GM23338 (cell line): ENCODE results near the gene UBAC1. TPM values are rescaled to one million over a fixed set of nuclear protein-coding genes. Genes with fewer than 3 reads are reported as not detected.
A peak's percentile ranks its signal among the peaks of the same experiment; 100 is the strongest.

ENCODE experiments used
- ATAC-seq: fragments of 200-7000 bp; cut with Tn5 transposase; 3 replicates; pipeline ENCODE4 v1.9.1; 2020
- DNase-seq: peaks from one replicate; pipeline ENCODE4 v3.0.0-alpha.2; 2015; ENCODE audit warnings: low spot score
- H2AFZ ChIP-seq: fragments of 200-600 bp; sonication (generic); 2 replicates; pipeline ENCODE4 v1.8.0; 2016; ENCODE audit warnings: antibody characterized with exemption, mild to moderate bottlenecking, moderate library complexity
- H3F3A ChIP-seq: fragments of 200-600 bp; sonication (generic); replicated peaks from 2 replicates; pipeline ENCODE4 v1.8.0; 2017; ENCODE audit warnings: antibody characterized with exemption, mixed run types, low read depth
- H3K27ac ChIP-seq: fragments of 200-600 bp; sonication (generic); 2 replicates; pipeline ENCODE4 v1.6.1; 2016; ENCODE audit warnings: low read depth
- H3K27me3 ChIP-seq: fragments of 200-600 bp; sonication (generic); 2 replicates; pipeline ENCODE4 v1.8.0; 2016; ENCODE audit warnings: mild to moderate bottlenecking, mixed run types, moderate library complexity; ENCODE audit not compliant: insufficient read depth
- H3K36me3 ChIP-seq: fragments of 200-600 bp; sonication (generic); 2 replicates; pipeline ENCODE4 v1.8.0; 2016; ENCODE audit warnings: mild to moderate bottlenecking; ENCODE audit not compliant: insufficient read depth
- H3K4me1 ChIP-seq: fragments of 200-600 bp; sonication (generic); 2 replicates; pipeline ENCODE4 v1.8.0; 2016; ENCODE audit warnings: mild to moderate bottlenecking, moderate library complexity; ENCODE audit not compliant: insufficient read depth
- H3K4me2 ChIP-seq: fragments of 200-600 bp; sonication (generic); 2 replicates; pipeline ENCODE4 v1.7.1; 2017; ENCODE audit warnings: mixed run types
- H3K4me3 ChIP-seq: fragments of 200-600 bp; sonication (generic); 2 replicates; pipeline ENCODE4 v1.6.1; 2016; ENCODE audit warnings: mixed run types
- H3K79me2 ChIP-seq: fragments of 200-600 bp; sonication (generic); replicated peaks from 2 replicates; pipeline ENCODE4 v1.8.0; 2017; ENCODE audit warnings: mild to moderate bottlenecking; ENCODE audit not compliant: insufficient read depth
- H3K9me2 ChIP-seq: fragments of 200-600 bp; sonication (generic); 2 replicates; pipeline ENCODE4 v1.8.0; 2017; ENCODE audit not compliant: insufficient read depth
- H4K20me1 ChIP-seq: fragments of 200-600 bp; sonication (generic); replicated peaks from 2 replicates; pipeline ENCODE4 v1.8.0; 2017; ENCODE audit warnings: mild to moderate bottlenecking; ENCODE audit not compliant: insufficient read depth
- H3K27ac Mint-ChIP-seq: 2 replicates; pipeline ENCODE4 v1.8.0; 2020; ENCODE audit warnings: inconsistent platforms, mild to moderate bottlenecking, moderate library complexity, mixed read lengths
- H3K27me3 Mint-ChIP-seq: 3 replicates; pipeline ENCODE4 v1.8.0; 2022; ENCODE audit warnings: low read depth, mild to moderate bottlenecking, moderate library complexity, mixed read lengths, inconsistent platforms; ENCODE audit not compliant: insufficient read depth, poor library complexity
- H3K36me3 Mint-ChIP-seq: 3 replicates; pipeline ENCODE4 v1.8.0; 2021; ENCODE audit warnings: low read depth, mild to moderate bottlenecking, inconsistent platforms, moderate library complexity, mixed read lengths
- H3K4me1 Mint-ChIP-seq: 3 replicates; pipeline ENCODE4 v1.8.0; 2020; ENCODE audit warnings: mild to moderate bottlenecking, inconsistent platforms, mixed read lengths
- H3K4me3 Mint-ChIP-seq: 3 replicates; pipeline ENCODE4 v1.8.0; 2021; ENCODE audit warnings: moderate library complexity, mild to moderate bottlenecking, inconsistent platforms, mixed read lengths
- H3K9me3 Mint-ChIP-seq: 3 replicates; pipeline ENCODE4 v1.8.0; 2020; ENCODE audit warnings: moderate library complexity, mild to moderate bottlenecking, inconsistent platforms, mixed read lengths
- EZH2phosphoT487 ChIP-seq: fragments of 200-600 bp; sonication (generic); IDR thresholded peaks from one replicate; pipeline ENCODE4 v1.8.1; 2018; ENCODE audit warnings: antibody characterized with exemption; ENCODE audit not compliant: unreplicated experiment
- JUNB ChIP-seq: IDR thresholded peaks from one replicate; pipeline ENCODE4 v1.6.1; 2016; ENCODE audit warnings: antibody characterized with exemption; ENCODE audit not compliant: unreplicated experiment
- NANOG ChIP-seq: IDR thresholded peaks from 2 replicates; pipeline ENCODE4 v1.6.1; 2016; ENCODE audit warnings: antibody characterized with exemption, borderline replicate concordance
- POLR2AphosphoS5 ChIP-seq: IDR thresholded peaks from 2 replicates; pipeline ENCODE4 v1.6.1; 2016; ENCODE audit warnings: antibody characterized with exemption, low read depth
- polyA plus RNA-seq: library from polyadenylated mRNA; unstranded; fragments of >200 nt; fragmentation: Nextera tagmentation; extraction: Ambion mirVana; gene quantifications from 2 replicates; pipeline ENCODE4 v1.2.1, GENCODE V29; 2016
- total RNA-seq: library from RNA; depleted of rRNA; stranded (reverse); fragments of >200 nt; shearing (Covaris generic); gene quantifications from 2 replicates; pipeline ENCODE4 v1.2.3, GENCODE V29; 2014
- TF ChIP-seq, protein P1 (sequence below): IDR thresholded peaks from one replicate; pipeline ENCODE4 v1.6.1; 2018; ENCODE audit warnings: antibody characterized with exemption; ENCODE audit not compliant: unreplicated experiment

UBAC1 gene
- total and polyA plus RNA-seq, 2 experiments from 2014 or later = 63.2 to 86.6 TPM

DNA sequence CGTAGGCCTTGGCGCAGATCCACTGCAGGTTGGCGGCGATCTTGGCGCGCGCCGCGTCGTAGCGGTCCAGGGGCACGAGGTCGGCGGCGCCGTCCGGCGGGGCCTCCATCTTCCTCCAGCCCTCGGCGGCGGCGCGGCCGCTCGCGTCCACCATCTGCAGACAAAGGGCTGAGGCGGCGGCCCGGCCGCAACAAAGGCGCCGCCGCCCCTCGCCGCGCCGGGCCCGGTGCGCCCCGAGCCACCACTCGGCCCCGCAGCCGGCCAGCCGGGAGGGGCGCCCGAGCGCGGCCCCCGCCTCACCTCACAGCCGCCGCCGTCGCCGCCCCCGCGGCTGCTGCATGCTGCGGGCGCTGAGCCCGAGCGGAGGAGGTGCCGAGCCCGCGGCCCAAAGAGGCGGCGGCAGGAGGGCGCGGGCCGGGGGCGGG is 54.2 kb downstream of the UBAC1 start (continued):
- TF ChIP-seq, protein P1, sequence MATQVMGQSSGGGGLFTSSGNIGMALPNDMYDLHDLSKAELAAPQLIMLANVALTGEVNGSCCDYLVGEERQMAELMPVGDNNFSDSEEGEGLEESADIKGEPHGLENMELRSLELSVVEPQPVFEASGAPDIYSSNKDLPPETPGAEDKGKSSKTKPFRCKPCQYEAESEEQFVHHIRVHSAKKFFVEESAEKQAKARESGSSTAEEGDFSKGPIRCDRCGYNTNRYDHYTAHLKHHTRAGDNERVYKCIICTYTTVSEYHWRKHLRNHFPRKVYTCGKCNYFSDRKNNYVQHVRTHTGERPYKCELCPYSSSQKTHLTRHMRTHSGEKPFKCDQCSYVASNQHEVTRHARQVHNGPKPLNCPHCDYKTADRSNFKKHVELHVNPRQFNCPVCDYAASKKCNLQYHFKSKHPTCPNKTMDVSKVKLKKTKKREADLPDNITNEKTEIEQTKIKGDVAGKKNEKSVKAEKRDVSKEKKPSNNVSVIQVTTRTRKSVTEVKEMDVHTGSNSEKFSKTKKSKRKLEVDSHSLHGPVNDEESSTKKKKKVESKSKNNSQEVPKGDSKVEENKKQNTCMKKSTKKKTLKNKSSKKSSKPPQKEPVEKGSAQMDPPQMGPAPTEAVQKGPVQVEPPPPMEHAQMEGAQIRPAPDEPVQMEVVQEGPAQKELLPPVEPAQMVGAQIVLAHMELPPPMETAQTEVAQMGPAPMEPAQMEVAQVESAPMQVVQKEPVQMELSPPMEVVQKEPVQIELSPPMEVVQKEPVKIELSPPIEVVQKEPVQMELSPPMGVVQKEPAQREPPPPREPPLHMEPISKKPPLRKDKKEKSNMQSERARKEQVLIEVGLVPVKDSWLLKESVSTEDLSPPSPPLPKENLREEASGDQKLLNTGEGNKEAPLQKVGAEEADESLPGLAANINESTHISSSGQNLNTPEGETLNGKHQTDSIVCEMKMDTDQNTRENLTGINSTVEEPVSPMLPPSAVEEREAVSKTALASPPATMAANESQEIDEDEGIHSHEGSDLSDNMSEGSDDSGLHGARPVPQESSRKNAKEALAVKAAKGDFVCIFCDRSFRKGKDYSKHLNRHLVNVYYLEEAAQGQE = no peak
- TF ChIP-seq NANOG = no peak
- TF ChIP-seq JUNB = no peak
- TF ChIP-seq EZH2phosphoT487 = no peak

DNA sequence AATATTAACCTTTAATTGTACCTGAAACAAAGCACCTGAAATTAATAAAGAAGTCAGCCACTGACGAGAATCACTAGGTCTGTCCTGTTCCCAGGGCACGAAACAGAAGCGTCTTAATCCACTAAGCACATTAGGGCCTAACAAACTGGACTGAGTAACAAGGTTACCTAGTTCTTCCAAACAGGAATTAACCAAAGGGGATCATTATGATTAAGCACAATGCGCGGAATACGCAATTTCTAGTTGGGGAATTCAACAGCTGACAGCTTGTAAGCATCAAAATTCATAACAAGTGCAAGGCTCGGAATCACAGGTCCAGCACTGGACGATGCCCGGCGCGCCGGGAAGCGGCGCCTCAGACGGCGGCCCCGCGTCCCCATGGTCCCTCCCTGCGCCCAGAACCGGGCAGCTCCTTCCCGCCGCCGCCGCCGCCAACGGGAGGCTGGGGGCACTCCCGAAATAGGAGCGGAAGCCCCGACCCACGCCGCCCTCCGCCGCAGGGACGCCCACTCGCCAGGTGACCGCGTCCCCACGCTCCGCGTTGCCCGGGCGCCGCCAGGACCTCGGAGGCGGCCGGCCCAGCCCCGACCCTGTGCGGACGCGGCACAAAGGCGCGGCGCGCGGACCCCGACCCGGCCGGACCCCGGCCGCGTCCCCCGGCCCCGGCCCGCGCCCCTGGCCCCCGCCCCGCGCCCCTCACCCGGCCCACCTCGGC is 54.7 kb downstream of the UBAC1 start:
- no peak for TF ChIP-seq NANOG
- TF ChIP-seq, protein P1 = no peak
- no peak for TF ChIP-seq EZH2phosphoT487
- TF ChIP-seq POLR2AphosphoS5 = no peak
- peaks cover 76% of the 10 kb centered on the region for H3K79me2 ChIP-seq
- peaks cover 9% of the 10 kb centered on the region; the same call in 1 of the 2 replicates for H3K27me3 ChIP-seq
- peaks cover 40% of the 10 kb centered on the region for H3K4me1 Mint-ChIP-seq
- H3K4me3 Mint-ChIP-seq = peak overlapping the region; percentile 91
- peaks cover 40% of the 10 kb centered on the region for H3K4me1 ChIP-seq
- peaks cover 19% of the 10 kb centered on the region for H3K9me3 Mint-ChIP-seq
- peak overlapping the region; percentile 52; the same call in 1 of the 2 replicates for H3K27ac Mint-ChIP-seq
- H3K36me3 Mint-ChIP-seq = peaks cover 56% of the 10 kb centered on the region
- no peak for DNase-seq
- 0 out of 2 replicates have a peak, but pooled peaks cover 2% of the 10 kb centered on the region for H3F3A ChIP-seq
- peaks cover 70% of the 10 kb centered on the region for H4K20me1 ChIP-seq
- H3K36me3 ChIP-seq = peaks cover 6% of the 10 kb centered on the region; the same call in 1 of the 2 replicates
- H3K27me3 Mint-ChIP-seq = peaks cover 10% of the 10 kb centered on the region
- no peaks in the 10 kb centered on the region for H3K9me2 ChIP-seq
- H3K27ac ChIP-seq = no peak overlapping the region
- H2AFZ ChIP-seq = no peak overlapping the region
- peak overlapping the region; percentile 63 for H3K4me3 ChIP-seq
- H3K4me2 ChIP-seq = peak overlapping the region; percentile 82
- ATAC-seq = peak; percentile 14
